ENCODE measurements around the gene OLAH.

Gene OLAH

DNA sequence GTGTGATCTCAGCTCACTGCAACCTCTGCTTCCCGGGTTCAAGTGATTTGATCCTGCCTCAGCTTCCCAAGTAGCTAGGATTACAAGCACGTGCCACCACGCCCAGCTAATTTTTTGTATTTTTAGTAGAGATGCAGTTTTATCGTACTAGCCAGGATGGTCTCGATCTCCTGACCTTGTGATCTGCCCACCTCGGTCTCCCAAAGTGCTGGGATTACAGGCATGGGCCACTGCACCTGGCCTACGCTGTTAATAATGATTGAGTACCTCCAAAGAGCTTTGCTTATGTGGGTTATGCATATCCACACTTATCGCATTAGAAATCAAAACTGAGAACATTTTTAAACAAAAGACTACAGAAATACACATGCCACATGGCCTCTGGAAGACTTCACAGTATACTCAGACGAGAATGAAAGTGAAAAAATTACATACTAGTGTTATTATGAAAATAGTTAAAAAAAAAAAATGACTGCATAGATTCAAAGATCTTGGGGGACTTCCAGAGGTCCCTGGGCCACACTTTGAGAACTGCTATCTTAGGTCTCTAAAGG is 78.8 kb downstream of the OLAH start:
- Histone ChIP-seq H3K4me2 (ENCODE audit: low read depth, low read length) (peak overlapping the region; percentile 62; the same call in 1 of the 2 replicates), H3K36me3 (replicated peaks; ENCODE audit: insufficient read depth, low read length) (no peaks in the 10 kb centered on the region), H3F3A (ENCODE audit: insufficient read depth, low read length) (peaks cover 14% of the 10 kb centered on the region)

More for the DNA sequence above, 78.8 kb downstream of the OLAH start:
- no peaks in the 10 kb centered on the region for H3K79me2 ChIP-seq (ENCODE audit: low read length)
- no peaks in the 10 kb centered on the region for H3K9me2 ChIP-seq (replicated peaks; ENCODE audit: insufficient read depth, low read length)
- peak overlapping the region; percentile 81; the same call in 1 of the 2 replicates for H3K27ac ChIP-seq (ENCODE audit: low read length)
- H2AFZ ChIP-seq (ENCODE audit: low read length) = peak overlapping the region; percentile 33; the same call in 1 of the 2 replicates
- no peak for TF ChIP-seq CTCF (IDR thresholded peaks at IDR 0.05; ENCODE audit: low read length)
- no peaks in the 10 kb centered on the region for H4K20me1 ChIP-seq (ENCODE audit: insufficient read depth, low read length)
- peak overlapping the region; percentile 33; the same call in 1 of the 2 replicates for H3K4me3 ChIP-seq (ENCODE audit: low read length)
- H3K4me1 ChIP-seq (ENCODE audit: low read length) = peaks cover 13% of the 10 kb centered on the region
- peak overlapping the region; percentile 37; the same call in 1 of the 2 replicates for H3K9ac ChIP-seq (ENCODE audit: low read length)
- DNase-seq = peak; percentile 91
- H3K9me3 ChIP-seq (replicated peaks; ENCODE audit: insufficient read depth, low read length) = no peaks in the 10 kb centered on the region
- H3K27me3 ChIP-seq (replicated peaks; ENCODE audit: insufficient read depth, low read length) = no peaks in the 10 kb centered on the region
